Fibroblast of mammary gland (primary cell): ENCODE measurements around the gene OSBPL5.

Source experiments
- DNase-seq: peaks from one replicate; pipeline ENCODE4 v3.0.0-alpha.2; 2010; ENCODE audit warnings: low read depth
- H3K4me3 ChIP-seq: 2 replicates; pipeline ENCODE4 v1.5.1; 2011; ENCODE audit warnings: low read depth, mild to moderate bottlenecking, low read length, moderate library complexity; ENCODE audit not compliant: control insufficient read depth
- CTCF ChIP-seq: conservative IDR thresholded peaks from 2 replicates; pipeline ENCODE4 v1.5.1; 2011; ENCODE audit warnings: low read depth, low read length, inconsistent platforms; ENCODE audit not compliant: control insufficient read depth, insufficient read depth

Gene OSBPL5

GRCh38 chr11:3101921-3102640, 63.0 kb downstream of the OSBPL5 start:
- H3K4me3 ChIP-seq = no peak overlapping the region
- TF ChIP-seq CTCF = no peak
- no peak for DNase-seq

DNA sequence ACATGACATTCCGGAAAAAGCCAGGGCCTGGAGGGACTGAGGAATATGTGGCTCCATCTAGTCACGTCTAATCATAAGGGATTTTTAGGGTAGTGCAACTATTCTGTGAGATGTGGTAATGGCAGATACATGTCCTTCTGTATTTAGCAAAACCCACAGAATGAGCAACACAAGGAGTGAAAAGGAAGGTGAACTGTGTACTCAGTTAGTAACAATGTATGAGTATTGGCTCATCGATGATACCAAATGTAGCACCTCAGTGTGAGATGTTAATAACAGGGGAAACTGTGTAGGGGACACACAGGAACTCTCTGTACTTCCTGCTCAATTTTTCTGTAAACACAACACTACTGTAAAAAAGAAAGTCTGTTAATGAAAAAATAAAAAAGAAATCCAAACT, 65.9 kb downstream of the OSBPL5 start:
- no peak for DNase-seq
- TF ChIP-seq CTCF = no peak
- H3K4me3 ChIP-seq = no peak overlapping the region

DNA sequence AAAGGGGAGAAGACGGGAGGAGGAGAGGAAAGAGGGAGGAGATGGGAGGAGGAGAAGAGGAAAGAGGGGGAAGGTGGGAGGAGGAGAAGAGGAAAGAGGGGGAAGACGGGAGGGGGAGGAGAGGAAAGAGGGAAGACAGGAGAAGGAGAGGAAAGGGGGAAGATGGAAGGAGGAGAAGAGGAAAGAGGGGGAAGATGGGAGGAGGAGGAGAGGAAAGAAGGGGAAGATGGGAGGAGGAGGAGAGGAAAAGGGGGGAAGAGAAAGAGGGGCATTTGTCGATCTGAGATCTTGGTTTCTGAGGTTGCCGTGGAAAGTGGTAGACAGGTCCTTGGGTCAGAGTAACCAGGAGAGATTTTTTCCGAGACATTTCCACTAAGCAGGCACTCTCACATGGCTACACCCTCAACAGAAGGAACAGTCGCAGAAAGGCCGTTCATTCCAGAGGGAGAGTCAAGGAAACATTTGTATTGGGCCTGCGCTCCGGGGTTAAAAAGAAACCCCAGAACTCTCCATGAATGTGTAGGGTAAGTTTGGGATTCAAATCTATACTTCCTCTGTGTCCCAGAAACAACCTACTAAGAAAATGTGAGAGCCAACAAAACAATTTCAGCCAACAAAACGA, 68.1 kb downstream of the OSBPL5 start:
- no peak for TF ChIP-seq CTCF
- no peak overlapping the region for H3K4me3 ChIP-seq
- DNase-seq = no peak

DNA sequence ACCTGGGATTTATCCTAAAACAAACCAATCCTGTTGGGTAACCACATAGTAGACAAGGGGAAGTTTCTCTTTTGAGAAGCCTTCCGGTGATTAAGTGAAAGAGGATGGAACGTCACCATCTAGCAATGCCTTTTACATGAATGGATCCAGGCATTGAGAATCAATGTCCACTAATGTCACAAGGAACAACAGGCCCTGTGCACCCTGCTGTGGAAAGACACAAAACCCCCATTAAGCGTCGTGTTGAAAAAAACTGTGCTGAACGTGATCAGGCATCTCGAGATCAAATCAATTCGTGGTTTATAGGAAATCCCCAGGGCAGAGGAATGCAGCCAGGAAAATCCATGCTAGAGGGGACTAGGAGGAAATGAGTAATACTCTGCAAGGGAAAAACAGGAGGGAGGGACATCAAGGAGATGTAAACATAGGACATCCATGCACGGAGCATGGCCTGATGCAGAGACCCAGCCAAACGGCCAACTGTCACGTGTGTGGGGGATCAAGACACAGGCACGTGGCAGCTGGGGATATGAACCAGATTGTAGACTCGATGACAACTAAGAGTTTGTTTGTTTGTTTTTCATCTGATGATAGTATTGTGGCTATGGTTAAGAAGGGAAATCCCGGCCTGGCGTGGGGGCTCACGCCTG, 69.3 kb downstream of the OSBPL5 start:
- peak overlapping the region; percentile 17 for H3K4me3 ChIP-seq
- TF ChIP-seq CTCF = no peak
- DNase-seq = peak; percentile 89

DNA sequence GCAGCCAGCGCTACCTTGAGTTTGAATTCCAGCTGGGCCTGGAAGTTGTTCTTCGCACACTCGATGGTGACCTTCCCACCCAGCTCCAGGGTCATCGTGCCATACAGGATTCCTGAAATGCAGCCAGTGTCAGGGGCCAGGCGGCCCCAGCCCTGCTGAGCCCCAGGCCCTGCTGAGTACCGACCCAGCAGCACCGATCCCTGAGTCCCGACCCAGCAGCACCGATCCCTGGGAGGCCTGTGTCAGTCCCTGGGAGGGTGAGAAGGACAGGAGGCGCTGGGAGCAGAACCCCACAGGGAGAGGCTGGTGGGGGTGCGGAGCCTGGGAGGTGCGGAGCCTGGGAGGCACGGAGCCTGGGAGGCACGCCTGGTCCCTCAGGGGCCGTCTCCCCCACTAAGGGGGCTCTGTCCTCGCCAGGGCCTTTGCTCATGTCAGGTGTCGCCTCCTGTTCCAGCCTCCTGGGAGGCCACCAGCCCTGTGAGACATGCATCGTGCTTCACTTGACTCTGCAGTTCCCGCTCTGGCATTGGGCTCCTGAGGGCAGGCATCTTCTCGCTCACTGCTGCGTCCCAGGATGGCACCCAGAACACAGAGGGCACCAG, 70.8 kb downstream of the OSBPL5 start:
- no peak for DNase-seq
- no peak overlapping the region for H3K4me3 ChIP-seq
- TF ChIP-seq CTCF = no peak

GRCh38 chr11:3093281-3094191, 71.6 kb downstream of the OSBPL5 start:
- no peak overlapping the region for H3K4me3 ChIP-seq
- TF ChIP-seq CTCF = no peak
- no peak for DNase-seq
